Measurements from ENCODE around the gene UBR7.

GRCh38 chr14:93200553-93200952, 6.5 kb upstream of the UBR7 start:
- TF ChIP-seq, protein P1, sequence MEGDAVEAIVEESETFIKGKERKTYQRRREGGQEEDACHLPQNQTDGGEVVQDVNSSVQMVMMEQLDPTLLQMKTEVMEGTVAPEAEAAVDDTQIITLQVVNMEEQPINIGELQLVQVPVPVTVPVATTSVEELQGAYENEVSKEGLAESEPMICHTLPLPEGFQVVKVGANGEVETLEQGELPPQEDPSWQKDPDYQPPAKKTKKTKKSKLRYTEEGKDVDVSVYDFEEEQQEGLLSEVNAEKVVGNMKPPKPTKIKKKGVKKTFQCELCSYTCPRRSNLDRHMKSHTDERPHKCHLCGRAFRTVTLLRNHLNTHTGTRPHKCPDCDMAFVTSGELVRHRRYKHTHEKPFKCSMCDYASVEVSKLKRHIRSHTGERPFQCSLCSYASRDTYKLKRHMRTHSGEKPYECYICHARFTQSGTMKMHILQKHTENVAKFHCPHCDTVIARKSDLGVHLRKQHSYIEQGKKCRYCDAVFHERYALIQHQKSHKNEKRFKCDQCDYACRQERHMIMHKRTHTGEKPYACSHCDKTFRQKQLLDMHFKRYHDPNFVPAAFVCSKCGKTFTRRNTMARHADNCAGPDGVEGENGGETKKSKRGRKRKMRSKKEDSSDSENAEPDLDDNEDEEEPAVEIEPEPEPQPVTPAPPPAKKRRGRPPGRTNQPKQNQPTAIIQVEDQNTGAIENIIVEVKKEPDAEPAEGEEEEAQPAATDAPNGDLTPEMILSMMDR (IDR thresholded peaks at IDR 0.05): no peak
- no peak for TF ChIP-seq POLR2A (IDR thresholded peaks at IDR 0.05; ENCODE audit: low read depth)
- no peak for TF ChIP-seq POLR2AphosphoS5 (IDR thresholded peaks at IDR 0.05)

Data from esophagus muscularis mucosa (tissue), 3 donors.